ENCODE measurements around the gene DNM3.

The DNM3 gene

GRCh38 chr1:171819946-171820345, 21.4 kb upstream of the DNM3 start:
- DNase-seq = no peak

DNA sequence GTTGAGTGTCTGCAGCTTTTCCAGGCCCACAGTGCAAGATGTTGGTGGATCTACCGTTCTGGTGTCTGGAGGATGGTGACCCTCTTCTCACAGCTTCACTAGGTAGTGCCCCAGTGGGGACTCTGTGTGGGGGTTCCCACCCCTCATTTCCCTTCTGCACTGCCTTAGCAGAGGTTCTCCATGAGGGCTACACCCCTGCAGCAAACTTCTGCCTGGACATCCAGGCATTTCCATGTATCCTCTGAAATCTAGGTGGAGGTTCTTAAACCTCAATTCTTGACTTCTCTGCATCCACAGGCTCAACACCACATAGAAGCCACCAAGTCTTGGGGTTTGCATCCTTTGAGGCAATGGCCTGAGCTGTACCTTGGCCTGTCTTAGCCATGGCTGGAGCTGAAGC, 14.3 kb upstream of the DNM3 start:
- DNase-seq = no peak

DNA sequence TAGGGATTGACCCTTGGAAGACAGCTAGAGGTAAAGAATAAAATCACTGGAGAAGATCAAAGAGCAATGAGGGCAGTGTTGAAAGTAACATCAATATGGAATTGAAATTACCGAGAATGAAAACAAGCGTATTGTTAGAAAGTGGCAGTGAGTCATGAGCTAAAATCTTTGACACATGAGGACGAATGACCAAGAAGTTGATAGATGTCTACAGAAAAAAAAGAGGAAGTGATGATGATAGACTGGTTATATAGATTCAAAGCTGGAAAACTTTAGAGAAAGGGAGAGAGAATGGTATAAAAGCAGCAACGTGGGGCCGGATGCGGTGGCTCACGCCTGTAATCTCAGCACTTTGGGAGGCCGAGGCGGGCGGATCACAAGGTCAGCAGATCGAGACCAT, 12.5 kb upstream of the DNM3 start:
- DNase-seq = no peak

GRCh38 chr1:171833091-171833825, 8.0 kb upstream of the DNM3 start:
- no peak for DNase-seq

- DNase-seq = no peak
Observed at GRCh38 chr1:171834821-171835220, 6.5 kb upstream of the DNM3 start.

DNA sequence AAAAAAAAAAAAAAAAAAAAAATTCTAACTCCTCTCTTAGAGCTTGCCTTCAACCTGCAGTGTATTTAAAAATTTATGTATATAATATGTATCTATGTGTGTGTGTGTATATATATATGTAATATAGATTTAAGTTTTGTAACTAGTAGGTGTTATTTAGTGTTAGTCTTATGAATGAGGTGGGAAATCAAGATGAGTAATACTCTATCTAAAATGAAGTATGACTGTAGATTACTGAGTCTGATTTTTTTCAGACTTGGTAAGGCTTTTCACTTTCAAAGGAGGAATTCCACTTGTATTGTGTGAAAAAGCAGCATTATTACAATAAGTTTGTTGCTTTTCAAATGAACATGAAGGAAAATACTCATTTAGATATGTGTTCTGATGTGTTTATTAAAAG, 5.4 kb upstream of the DNM3 start:
- no peak for DNase-seq

- no peak for DNase-seq
Observed at GRCh38 chr1:171841931-171842761, 848 bp downstream of the DNM3 start.

GRCh38 chr1:171844381-171844780, 3.1 kb downstream of the DNM3 start:
- no peak for DNase-seq

DNA sequence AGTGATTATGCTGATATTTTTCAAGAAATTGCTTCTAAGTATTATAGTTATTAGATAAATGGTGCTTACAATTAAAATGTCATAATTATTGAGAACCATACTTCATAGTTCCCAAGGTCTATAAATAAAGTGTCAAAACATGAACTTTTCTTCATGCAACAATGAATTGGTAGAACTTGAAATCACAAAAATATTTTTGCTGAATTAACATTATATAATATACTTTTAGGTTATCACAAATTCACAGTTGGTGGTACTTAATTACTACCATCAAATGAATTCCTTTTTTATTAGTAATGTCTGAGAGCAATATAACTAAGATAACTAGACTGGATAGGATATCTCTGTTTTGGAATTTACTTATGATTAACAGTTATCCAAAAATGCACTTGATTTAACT, 4.7 kb downstream of the DNM3 start:
- DNase-seq = no peak

GRCh38 chr1:171849245-171849898, 8.1 kb downstream of the DNM3 start:
- DNase-seq = no peak

DNA sequence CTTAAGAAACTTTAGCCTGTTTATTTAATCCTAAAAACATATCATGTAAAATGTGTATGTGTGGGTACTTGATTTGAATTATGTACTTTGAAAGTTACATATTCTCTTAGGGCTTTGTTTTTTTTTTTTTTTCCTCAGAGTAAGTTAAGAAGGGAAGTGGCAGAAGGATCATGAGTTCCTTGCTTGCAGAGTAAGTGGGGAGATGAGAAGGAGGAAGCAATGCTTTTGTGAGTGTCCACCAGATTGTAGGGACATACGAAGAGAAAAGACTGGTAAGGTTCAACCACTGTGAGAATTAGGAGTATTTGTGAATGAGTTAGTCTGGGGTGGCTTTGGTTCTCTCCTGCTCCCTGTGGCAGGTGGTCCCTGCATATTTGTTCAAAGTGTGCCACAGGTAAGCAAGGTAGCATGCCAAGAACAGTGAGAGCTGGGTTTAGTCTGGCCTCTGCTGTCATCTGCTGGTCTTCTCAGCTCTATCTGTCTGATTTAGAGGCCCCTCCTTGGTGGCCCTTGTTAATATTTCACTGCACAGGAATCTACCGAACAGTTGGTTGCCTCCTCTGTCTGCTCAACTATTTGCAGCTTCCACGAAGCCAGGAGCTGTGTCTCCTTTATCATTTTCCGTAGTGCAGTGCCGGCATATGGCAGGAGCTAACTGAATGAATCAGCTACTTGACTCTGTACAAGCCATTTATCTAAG, 9.5 kb downstream of the DNM3 start:
- no peak for DNase-seq

DNA sequence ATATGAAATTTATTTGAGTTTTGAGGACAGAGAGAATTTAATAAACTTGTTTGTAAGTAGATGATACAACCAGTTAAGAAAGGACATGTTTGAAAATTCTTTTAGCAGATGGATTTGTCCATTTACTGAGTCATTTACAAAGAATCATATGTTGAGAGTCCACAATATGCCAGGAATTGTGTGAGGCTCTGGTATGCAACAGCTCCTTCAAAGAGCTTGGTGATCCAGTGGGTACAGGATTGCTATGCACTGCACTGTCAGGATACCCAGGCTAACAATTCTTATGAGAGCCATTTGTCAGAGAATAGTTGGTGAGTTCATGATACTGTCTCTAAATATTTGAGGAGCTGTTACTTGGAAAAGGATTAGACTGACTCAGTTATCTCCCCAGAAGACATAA, 11.0 kb downstream of the DNM3 start:
- no peak for DNase-seq

DNA sequence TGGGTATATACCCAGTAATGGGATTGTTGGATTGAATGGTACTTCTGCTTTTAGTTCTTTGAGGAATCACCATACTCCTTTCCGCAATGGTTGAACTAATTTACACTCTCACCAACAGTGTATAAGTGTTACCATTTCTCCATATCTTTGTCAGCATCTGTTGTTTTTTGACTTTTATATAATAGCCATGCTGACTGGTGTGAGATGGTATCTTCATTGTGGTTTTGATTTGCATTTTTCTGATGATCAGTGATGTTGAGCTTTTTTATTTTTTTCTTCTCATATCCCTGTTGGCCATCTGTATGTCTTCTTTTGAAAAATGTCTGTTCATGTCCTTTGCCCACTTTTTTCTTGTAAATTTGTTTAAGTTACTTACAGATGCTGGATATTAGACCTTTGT, 14.1 kb downstream of the DNM3 start:
- DNase-seq = no peak

- DNase-seq = no peak
Observed at GRCh38 chr1:171858696-171859095, 17.4 kb downstream of the DNM3 start.

DNA sequence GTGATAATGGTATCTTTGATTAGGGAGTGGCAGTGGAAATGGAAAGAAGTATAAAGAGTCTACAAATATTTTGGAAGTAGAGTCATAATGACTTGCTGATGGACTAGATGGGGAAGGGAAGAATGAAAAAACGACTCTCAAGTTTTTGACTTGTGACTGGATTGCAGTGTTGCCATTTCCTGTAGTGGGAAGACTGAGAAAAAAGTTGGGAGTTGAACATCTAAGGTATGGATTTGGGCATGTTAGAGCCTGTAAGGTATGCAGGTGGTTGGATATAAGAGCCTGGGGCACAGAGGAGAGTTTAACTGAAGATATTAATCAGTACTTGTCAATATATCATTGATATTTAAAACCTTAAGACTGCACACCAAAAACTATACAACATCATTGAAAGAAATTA, 19.4 kb downstream of the DNM3 start:
- no peak for DNase-seq

DNA sequence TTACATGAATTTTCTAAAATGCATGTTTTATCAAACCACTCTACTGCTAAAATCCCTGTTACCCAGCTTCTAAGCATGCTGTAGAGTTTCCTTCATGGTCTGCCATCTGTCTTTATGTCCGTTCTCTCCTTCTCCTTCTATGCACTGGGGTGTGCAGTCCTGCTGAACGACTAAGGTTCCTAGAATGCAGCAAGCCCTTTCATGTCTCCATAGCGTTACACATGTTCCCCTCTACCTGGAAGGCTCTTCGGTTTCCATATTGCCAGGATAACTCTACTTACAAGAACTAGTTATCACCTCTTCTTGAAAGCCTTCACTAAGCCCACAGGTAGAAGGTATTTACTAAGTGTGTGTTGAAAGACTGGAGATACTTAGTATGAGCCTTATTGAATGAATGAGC, 22.2 kb downstream of the DNM3 start:
- no peak for DNase-seq

DNA sequence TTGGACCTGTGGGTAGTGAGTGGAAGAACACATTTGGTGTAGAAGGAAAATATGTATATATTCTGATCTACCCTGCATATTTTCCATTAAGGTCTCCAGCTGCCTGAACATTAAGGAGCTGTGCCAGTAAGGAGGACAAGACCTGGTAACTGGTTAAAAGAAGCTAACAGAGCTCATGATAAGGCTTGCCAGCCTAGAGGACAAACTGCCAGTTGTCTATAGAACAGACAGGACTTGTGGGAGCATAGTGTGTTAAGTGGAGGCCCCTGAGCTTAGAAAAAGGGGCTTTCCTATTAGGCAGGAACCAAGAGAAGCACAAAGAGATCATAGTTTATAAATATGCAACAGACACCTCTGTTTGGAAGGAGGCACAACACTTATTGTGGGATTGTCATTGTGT, 23.0 kb downstream of the DNM3 start:
- no peak for DNase-seq

DNA sequence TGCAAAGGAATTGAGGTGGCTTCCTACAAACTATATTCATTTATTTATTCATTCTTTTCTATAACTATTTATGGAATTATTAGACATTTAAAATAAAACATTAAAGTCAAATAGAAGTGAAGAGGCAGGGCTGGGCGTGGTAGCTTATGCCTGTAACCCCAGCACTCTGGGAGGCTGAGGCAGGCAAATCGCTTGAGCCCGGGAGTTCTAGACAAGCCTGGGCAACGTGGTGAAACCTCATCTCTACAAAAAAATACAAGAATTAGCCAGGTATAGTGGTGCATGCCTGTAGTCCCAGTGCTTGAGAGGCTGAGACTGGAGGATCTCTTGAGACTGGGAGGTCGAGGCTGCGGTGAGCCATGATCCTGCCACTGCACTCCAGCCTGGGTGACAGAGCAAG, 23.8 kb downstream of the DNM3 start:
- no peak for DNase-seq

GRCh38 chr1:171867236-171867635, 25.9 kb downstream of the DNM3 start:
- no peak for DNase-seq

DNA sequence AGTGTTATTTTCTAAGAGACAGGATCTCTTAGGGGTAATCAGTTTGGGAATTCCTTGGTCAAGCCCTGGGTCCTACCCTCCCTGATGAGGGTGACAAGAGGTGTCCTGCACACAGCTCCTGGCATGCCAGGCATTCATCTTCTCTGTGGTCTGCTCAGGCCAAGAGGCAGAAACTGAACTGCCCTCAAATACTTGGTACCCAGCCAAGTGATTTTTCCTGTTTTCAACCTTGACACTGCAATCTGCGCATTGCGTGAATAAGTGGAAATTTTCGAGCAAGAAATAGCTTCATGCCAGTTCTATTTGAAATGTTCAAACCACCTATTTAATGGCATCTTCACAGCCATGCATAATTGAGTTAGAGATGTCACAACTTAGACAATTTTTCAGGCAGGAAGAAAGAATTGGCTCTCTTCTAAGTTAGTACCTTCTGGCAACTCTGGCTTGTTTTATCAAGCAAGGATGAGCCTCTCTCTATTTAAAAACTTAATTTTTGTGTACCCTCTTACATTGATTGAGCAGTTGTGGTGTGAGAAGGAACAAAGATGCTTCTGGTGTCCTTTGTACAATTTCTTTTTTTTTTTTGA, 27.0 kb downstream of the DNM3 start:
- no peak for DNase-seq

DNA sequence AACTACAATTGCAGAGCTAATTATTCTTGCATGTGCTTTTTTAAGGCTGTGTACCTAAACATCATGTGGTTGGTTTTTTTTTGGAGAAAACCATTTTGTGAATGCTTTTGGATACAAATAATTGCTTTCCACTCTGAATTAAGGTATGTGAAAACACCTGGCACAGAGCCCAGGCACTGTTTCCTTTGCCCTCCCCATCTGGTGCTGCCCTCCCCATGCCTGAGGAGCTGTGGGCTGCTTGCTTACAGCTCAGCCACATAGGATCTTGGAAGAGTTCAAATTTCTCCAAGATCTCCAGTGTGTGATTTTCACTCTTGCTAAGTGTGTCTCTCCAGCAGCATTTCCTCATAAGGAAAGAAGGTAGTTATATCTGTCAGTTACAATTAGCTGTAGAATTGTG, 27.8 kb downstream of the DNM3 start:
- DNase-seq = no peak

- DNase-seq = no peak
Observed at GRCh38 chr1:171871848-171872247, 30.6 kb downstream of the DNM3 start.

GRCh38 chr1:171872430-171872829, 31.1 kb downstream of the DNM3 start:
- DNase-seq = no peak
